ENCODE measurements around the gene LIN7C.

LIN7C gene

DNA sequence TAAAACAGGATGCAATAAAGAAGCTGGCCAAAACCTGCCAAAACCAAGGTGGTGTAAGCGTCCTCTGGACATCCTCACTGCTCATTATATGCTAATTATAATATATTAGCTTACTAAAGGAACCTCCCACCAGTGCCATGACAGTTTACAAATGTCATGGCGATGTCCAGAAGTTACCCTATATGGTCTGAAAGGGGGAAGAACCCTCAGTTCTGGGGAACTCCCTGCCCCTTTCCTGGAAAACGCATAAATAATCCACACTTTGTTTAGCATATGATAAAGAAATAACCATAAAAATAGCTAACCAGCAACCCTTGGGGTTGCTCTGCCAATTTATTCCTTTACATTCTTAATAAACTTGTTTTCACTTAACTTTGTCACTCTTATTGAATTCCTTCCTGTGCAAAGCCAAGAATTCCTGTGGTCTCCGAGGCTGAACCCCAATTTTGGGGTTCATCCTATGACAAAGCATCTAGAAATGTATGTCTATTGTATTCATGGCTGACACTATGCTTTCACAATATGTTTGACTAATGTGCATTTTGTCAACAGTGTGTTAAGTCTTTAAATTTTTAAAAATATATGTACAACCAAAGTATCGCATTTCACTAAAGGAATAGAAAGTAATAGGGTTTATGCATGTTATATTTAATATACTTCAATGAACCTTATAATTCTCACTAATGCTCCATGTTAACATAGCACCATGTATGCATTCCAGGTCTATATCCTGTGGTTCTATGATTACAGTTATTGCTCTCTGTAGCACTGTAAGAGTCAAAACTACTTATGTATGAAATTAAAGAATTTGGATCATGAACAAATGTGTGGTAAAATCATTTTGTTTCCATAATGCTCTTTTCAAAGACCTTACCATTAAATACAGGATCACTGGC is 59.0 kb downstream of the LIN7C start:
- in situ Hi-C loops (cut with HindIII; ENCODE audit: low pct_unique_long_range_greater_than_20kb, low sequenced_read_pairs), result no loop called here
- DNase-seq (ENCODE audit: low read depth in 1 of 2, low spot score in 1 of 2), result no peak
- no peak for TF ChIP-seq JUND (IDR thresholded peaks at IDR 0.05; ENCODE audit: low read depth)

DNA sequence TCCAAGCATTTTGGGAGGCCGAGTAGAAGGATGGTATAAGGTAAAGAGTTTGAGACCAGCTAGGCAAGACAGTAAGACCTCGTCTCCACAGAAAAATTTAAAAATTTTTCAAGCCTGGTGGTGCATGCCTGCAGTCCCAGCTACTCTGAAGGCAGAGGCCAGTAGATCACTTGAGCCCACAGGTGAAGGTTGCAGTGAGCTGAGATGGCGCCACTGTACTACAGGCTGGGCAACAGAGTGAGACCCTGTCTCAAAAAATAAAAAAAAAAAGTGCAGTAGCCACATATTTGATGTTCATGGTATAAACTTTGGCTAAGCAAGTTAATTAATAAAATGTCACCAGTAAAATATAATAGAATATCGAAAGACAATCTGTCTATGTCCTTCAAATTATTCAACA is 60.9 kb downstream of the LIN7C start:
- DNase-seq (ENCODE audit: low read depth in 1 of 2, low spot score in 1 of 2), result no peak
- in situ Hi-C loops (cut with HindIII; ENCODE audit: low pct_unique_long_range_greater_than_20kb, low sequenced_read_pairs), result no loop called here

DNA sequence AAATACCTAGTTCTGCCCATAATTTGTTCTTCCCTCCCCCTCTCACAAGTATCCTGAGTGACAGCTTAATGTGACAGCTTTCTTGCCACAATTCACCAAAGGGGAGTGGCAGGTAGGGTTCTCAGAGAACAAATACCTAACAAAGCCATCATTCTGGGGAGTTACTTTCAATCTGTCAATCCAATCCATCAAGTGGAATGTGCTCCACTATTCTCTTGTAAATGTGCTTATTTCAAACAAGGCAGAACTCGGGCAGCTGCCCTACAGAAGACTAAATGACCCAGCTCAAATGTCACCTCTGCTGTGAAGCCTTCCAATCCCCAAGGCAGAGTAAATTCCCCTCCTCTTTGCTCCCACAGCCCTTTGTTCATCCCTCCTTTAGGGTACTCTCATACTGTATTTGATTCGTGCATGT is 61.8 kb downstream of the LIN7C start:
- TF ChIP-seq JUND (IDR thresholded peaks at IDR 0.05; ENCODE audit: low read depth), result no peak
- no peak for DNase-seq (ENCODE audit: low read depth in 1 of 2, low spot score in 1 of 2)
- in situ Hi-C loops (cut with HindIII; ENCODE audit: low pct_unique_long_range_greater_than_20kb, low sequenced_read_pairs), result no loop called here

More for the DNA sequence above, 60.9 kb downstream of the LIN7C start:
- TF ChIP-seq JUND (IDR thresholded peaks at IDR 0.05; ENCODE audit: low read depth), result no peak
